AG04450 (cell line): Measurements from ENCODE around the gene C16orf89. TPM values are rescaled to one million over a fixed set of nuclear protein-coding genes. Genes with fewer than 3 reads are reported as not detected.

Experiments used
- CTCF ChIA-PET: fragments of 300-600, 350-600 bp; formaldehyde crosslinking; extraction: SDS; loops from one replicate; lab custom pipeline; 2022; ENCODE audit warnings: antibody characterized with exemption, inconsistent platforms; lab: Charles Lee
- POLR2A ChIA-PET: fragments of 350-600 bp; formaldehyde crosslinking; extraction: SDS; loops from one replicate; lab custom pipeline; 2021; ENCODE audit warnings: antibody characterized with exemption, inconsistent platforms; lab: Yijun Ruan, JAX
- DNase-seq: peaks from one replicate; pipeline ENCODE4 v3.0.0-alpha.2; 2011; ENCODE audit warnings: low read depth, low spot score
- H3K27ac ChIP-seq: one replicate; pipeline ENCODE4 v1.5.1; 2012; ENCODE audit warnings: low read depth, low read length, control low read depth
- H3K27me3 ChIP-seq: one replicate; pipeline ENCODE4 v1.6.0; 2012; ENCODE audit warnings: low read length; ENCODE audit not compliant: control insufficient read depth, insufficient read depth
- H3K4me3 ChIP-seq: 2 replicates; pipeline ENCODE4 v1.5.1; 2011; ENCODE audit warnings: mild to moderate bottlenecking, low read depth, low read length, control low read depth
- H3K9me3 ChIP-seq: 2 replicates; pipeline ENCODE4 v1.5.1; 2012; ENCODE audit warnings: low read length; ENCODE audit not compliant: control insufficient read depth, insufficient read depth
- polyA plus RNA-seq: library from polyadenylated mRNA; depleted of rRNA; stranded (reverse); fragments of >200 nt; gene quantifications from 2 replicates; pipeline ENCODE4 v1.2.3, GENCODE V29; 2011; rRNA removed
- TF ChIP-seq, protein P1 (sequence below): IDR thresholded peaks from 2 replicates; pipeline ENCODE4 v1.5.1; 2011; ENCODE audit warnings: low read depth, low read length, control low read depth, inconsistent platforms

Gene C16orf89
- polyA plus RNA-seq, 1 experiment = 1.3 TPM

DNA sequence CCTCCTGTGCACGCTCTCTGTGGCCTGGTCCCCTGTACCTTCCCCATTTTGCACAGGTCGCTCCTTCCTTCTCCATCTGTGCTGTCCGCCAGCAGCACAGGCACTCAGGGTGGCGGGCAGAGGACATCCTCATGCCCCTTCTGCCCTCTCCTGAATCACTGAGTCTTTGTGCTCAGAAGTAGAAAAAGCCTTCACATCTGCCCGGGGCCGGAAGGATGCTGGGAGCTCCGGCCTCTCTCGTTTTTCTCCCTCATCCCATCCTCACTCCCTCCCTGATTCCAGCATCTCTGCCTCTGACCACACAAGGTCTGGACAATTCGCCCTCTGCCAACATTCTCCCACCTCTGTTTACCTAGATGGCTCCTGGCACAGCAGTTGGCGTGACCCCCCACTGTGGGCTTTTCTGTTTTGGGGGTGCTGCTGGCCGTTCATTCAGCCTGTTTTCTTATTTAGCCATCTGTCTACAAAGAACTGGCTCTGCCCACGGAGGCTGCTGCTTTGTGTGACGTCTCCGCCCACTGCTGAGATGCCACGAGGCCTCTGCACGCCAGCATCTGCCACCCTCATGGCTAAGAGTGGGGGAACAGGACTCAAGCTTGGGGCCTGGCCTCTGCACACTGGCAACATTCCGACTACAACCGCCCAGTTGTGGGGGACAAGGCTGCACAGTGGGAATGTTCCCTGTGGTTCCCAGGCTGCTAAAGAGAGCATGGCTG lies 70.9 kb downstream of the C16orf89 start:
- DNase-seq = no peak
- Histone ChIP-seq H3K4me3 (no peak overlapping the region), H3K9me3 (no peaks in the 10 kb centered on the region; the same call in 1 of the 2 replicates), H3K27ac (no peak overlapping the region), H3K27me3 (peaks cover 8% of the 10 kb centered on the region)
- CTCF ChIA-PET = no interaction called here
- TF ChIP-seq, protein P1, sequence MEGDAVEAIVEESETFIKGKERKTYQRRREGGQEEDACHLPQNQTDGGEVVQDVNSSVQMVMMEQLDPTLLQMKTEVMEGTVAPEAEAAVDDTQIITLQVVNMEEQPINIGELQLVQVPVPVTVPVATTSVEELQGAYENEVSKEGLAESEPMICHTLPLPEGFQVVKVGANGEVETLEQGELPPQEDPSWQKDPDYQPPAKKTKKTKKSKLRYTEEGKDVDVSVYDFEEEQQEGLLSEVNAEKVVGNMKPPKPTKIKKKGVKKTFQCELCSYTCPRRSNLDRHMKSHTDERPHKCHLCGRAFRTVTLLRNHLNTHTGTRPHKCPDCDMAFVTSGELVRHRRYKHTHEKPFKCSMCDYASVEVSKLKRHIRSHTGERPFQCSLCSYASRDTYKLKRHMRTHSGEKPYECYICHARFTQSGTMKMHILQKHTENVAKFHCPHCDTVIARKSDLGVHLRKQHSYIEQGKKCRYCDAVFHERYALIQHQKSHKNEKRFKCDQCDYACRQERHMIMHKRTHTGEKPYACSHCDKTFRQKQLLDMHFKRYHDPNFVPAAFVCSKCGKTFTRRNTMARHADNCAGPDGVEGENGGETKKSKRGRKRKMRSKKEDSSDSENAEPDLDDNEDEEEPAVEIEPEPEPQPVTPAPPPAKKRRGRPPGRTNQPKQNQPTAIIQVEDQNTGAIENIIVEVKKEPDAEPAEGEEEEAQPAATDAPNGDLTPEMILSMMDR = no peak
- POLR2A ChIA-PET = no interaction called here

Other genes with a start within 250 kb of the C16orf89 start
- 44.2 and 46.3 TPM in 2 replicates for gene GLYR1, start 218.7 kb downstream of the C16orf89 start, polyA plus RNA-seq
- 11.2 TPM in 2 replicates for gene UBN1, start 218.5 kb downstream of the C16orf89 start, polyA plus RNA-seq
- 2.0 and 2.2 TPM in 2 replicates for gene PPL, start 128.8 kb downstream of the C16orf89 start, polyA plus RNA-seq
- gene SEC14L5, start 107.6 kb downstream of the C16orf89 start, polyA plus RNA-seq = 0.05 and 0.06 TPM in 2 replicates
- 7.9 and 8.9 TPM in 2 replicates for gene NAGPA, start 32.0 kb downstream of the C16orf89 start, polyA plus RNA-seq
- gene ALG1, start 5.9 kb upstream of the C16orf89 start, polyA plus RNA-seq = 35.4 and 39.3 TPM in 2 replicates
- 6.1 and 8.2 TPM in 2 replicates for gene EEF2KMT, start 31.8 kb upstream of the C16orf89 start, polyA plus RNA-seq